ENCODE measurements around the gene MVD.
"Not testable (repeated sequence)": the region's sequence is repeated elsewhere in the genome, so short reads cannot be mapped to it uniquely, and the experiment has no call there.

The MVD gene

DNA sequence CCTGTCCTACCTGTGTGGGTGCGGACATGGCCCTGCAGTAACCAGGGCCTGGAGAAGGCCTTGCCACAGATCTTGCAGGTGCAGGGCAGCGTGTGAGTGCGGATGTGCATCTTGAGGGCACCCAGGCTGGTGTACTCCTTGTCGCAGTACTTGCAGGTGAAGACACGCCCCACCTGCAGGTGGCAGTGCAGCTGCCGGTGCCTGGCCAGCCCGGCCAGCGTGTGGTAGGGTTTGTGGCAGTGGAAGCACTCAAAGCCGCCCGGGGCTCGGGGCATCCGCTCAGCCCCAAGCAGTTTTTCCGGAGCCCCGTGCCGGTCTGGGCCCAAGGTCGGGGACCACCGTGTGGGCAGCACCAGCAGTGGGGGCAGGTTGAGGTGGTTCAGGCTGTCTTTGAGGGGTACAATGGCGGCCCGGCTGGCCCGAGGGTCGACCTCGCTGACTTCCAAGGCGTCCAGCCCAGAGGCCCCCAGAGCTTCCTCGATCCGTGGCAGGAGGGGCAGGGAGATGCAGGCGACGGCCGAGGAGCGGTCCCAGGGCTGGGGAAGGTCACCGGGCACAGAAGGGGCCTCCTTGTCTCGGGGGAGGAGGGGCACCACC is 18.3 kb upstream of the MVD start:
- DNase-seq, result peak in 3 of 5 experiments; percentile 39 to 76 (median 43)

DNA sequence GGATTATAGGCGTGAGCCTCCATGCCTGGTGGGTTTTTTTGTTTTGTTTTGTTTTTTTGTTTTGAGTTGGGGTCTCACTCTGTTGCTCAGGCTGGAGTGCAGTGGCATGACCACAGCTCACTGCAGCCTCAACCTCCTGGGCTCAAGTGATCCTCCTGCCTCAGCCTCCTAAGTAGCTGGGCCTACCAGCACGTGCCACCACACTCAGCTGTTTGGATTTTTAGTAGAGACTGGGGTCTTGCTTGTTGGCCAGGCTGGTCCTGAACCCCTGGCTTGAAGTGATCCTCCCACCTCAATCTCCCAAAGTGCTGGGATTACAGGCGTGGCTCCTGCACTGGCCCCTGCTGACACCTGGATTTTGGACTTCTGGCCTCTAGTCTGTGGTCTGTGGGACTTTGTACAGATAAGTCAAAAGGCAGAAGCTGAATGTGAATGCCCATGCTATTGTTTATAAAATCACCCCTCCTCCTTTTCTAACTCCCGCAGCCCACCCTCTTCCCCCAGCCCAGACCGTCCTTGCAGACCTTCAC is 17.7 kb upstream of the MVD start:
- DNase-seq, result no peak

GRCh38 chr16:88678224-88678979 is 15.5 kb upstream of the MVD start:
- DNase-seq, result no peak

DNA sequence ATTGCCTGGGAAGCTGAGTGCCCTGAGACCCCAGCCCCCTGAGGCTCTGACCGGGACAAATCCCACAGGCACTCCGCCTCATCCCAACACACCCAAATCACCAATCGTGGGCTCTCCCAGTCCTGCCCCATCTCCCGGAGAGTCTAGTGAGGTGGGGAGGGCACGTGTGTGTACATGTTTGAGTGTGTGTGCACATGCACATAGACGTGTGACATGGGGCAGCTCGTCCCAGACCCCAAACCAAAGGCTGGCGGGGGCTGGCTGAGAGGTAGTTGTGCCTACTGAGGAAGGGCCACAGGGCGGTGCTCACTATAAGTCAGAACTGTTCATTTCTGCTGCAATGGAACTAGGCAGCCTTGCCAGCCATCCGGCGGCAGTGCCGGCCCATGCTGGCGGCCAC is 14.8 kb upstream of the MVD start:
- DNase-seq, result no peak

- no peak for DNase-seq
Measured at GRCh38 chr16:88676502-88677242, 13.8 kb upstream of the MVD start.

DNA sequence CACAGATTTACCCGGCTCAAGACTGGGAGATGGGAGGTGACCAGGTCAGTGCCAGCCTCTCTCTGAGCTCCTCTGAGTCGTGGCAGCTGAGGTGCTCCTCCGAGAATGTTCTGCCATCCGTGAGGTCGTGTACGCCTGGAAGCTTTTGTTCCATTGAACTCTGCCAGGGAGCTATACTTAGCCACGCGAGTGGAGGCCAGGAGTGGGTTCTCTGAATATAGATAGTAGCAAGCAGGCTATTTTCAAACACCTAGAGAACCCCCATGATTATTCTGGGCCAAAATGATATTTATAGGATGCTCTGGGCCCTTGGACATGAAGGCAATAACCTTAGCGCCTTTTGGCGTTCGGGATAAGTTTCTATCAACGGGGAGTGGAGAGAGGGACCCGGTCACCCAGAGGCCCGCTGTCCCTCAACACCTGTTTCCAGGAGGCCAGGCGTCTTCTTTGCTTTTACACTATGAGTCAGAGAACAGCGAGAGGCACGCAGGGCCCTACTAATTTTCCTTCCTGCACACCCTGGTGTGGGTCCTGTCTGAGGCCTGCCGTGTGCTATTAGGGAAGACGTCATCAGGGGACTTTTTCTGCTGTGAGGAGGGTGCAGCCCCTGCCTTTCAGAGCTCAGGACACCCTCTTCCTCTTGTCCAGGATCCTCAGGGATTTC is 11.0 kb upstream of the MVD start:
- DNase-seq, result no peak

DNA sequence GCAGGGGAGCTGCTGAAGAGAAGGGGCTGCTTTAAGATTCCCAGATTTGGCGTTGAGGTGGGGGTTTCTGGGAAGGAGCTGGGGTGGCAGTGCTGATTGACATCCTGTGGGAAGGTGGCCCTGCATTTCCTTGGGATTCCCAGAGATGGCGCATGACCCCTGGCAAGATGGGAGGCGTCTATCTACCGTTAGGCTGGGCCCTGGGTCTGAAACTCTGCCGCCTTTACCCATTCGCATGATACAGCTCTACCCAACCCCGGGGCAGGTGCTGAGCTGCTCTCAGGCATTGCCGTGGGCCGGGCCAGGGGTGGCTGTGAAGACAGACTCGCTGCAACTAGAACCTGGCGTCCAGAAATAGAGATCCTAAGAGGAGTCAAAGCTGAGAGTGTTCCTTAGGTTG is 9.9 kb upstream of the MVD start:
- DNase-seq, result no peak

GRCh38 chr16:88671806-88672205 is 8.9 kb upstream of the MVD start:
- DNase-seq, result no peak

DNA sequence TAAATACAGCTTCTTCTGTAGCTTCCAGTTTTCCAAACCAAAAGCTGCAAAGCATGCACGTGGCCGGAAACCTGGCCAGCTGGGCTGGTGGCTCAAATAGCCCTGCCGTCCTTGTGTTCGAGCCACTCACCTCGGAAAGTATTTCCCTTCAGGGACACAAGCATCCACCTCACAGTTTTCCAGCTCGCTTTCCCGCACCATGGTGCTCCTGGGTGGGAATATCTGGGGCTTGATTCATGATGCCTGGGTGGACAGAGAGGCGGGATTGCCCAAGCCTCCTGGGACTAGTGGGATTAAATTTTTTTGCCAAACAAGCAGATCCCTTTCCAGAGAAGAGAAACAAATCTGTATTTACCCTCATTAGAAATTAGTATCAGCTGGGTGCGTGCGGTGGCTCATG is 7.1 kb upstream of the MVD start:
- no peak for DNase-seq

- not testable (repeated sequence) for DNase-seq
Measured at GRCh38 chr16:88669493-88669892, 6.6 kb upstream of the MVD start.

DNA sequence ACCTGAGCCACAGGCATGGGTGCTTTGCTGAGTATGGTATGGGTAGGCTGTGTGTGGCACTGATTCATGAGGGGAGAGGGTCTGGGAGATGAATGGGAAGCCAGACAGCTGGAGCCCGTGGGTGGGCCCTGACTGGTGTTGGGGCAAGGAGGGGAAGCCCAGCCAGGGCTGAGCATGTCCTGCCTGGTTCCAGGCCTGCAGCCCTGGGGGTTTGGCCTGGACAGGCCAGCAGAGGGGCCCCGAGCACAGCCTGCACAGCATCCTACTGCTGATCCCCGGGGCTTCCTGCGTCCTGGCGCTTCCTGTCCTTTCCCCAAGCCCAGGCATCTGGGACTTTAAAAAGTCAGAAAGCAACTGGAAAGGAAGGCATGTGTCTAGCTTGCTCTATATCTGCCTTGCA is 4.6 kb upstream of the MVD start:
- DNase-seq, result no peak

GRCh38 chr16:88665570-88665969 is 2.7 kb upstream of the MVD start:
- no peak for DNase-seq

GRCh38 chr16:88665148-88665547 is 2.3 kb upstream of the MVD start:
- DNase-seq, result no peak

DNA sequence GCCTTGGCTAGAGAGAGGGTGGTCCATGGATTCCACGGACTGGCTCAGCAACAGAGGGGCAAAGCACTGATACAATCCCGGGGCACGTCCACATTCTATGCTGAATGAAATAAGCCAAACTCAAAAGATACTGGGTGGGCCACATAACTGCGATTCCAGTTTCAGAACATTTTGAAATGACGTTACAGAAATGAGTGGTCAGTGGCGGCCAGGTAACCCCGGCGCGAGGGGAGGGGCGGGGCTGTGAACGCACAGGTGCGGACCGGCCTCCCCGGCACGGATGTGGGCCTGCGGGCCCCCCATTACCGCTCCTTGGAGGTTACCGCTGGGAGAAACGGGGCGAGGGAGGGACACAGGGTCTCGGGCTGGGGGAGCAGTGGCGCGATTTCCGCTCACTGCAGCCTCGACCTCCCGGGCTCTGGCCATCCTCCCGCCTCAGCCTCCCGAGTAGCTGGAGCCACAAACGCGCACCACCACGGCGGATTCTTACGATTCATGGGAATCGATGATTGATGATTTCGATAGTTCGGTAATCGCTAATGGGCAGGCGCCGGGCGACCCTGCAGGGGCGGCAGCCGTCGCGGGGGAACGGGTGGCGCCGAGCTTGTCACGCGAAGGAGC is 559 bp downstream of the MVD start:
- DNase-seq, result peak in 1 of 5 experiments; percentile 38

- no peak for DNase-seq
Measured at GRCh38 chr16:88661468-88661867, 1.4 kb downstream of the MVD start.

- DNase-seq, result no peak
Measured at GRCh38 chr16:88659160-88659559, 3.7 kb downstream of the MVD start.

- no peak for DNase-seq
Measured at GRCh38 chr16:88658714-88659113, 4.2 kb downstream of the MVD start.

DNA sequence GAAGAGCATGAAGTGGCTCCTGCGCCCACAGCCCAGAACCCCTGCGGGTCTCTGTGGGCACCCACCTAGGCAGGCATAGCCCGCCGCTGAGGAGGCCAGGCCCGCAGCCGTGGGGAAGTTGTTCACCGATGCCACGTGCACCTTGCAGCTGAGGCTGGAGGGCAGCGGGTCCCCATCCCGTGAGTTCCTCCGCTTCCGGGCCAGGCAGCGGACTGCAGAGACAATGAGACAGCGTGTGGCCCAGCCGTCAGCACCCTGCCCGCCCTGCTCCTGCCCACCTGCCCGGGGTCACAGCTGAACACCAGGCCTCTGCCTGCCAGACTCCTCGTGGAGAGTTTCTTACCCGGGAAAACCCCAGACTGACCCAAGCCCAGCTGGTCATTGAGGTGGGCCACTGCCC is 5.5 kb downstream of the MVD start:
- DNase-seq, result no peak

- DNase-seq, result no peak
Measured at GRCh38 chr16:88656291-88656980, 6.5 kb downstream of the MVD start.

DNA sequence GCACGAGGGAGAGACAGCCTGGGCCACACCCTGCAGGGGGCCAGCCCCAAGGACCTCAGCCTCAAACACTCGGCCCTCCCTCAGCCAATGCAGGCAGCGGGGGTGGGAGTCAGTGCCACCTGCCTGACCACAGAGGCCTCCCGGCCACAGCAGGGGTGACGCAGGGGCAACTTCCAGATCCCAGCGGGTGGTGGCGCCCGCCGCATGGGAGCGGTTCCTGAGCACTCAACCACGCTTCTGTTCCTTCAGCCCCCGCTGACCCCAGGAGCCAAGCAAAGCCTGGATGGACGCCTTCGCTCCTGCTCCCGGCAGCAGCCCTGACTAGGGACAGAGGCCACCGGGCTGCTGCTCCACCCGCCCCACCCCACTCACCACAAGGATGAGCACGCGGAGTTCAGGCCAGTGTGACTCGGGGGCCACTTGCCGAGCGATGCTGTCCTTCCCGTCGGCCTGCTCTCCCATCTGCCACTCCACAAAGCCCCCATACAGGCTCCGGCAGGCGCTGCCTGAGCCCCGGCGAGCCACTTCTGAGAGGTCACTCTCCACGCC is 7.1 kb downstream of the MVD start:
- DNase-seq, result no peak

DNA sequence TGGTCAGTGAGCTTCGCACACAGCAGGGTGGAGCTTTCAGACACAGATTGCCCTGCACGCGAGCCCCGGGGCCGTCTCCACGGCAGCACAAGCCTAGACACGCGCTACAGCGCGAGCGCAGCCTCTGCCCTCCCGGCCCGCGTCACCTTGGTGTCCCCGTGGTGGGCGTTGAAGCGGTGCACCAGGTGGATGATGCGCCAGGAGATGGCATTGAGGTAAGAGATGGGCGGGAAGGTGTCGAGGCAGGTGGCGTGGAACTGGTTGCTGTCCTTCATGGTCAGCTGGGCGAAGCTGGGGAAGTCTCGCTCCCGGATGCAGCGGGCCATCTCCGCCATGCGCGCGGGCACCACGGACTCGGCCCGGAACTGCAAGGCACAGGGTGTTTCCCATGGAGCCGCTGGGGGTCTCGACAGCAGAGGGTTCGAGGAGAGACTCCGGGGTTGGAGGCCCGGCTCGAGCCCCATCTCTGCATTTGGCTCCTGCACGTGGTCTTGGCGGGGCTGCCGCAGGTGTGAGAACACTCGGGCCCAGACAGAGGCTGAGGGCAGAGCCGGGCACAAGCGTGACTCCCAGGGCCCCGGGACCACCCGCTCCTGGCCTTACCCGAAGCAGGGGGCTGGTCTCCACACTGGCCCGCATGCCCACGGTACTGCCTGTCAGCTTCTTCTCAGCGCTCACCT is 7.7 kb downstream of the MVD start:
- DNase-seq, result no peak

Data from T-helper 2 cell (primary cell).